ENCODE measurements around the gene ASTN2.

Gene ASTN2

GRCh38 chr9:116980582-116981120, 434.2 kb downstream of the ASTN2 start:
- Histone ChIP-seq H3K4me3 (ENCODE audit: low read depth, low read length) (no peak overlapping the region), H3K36me3 (peaks cover 6% of the 10 kb centered on the region), H3K27me3 (ENCODE audit: insufficient read depth, low read depth, severe bottlenecking) (no peaks in the 10 kb centered on the region), H3K9me3 (ENCODE audit: severe bottlenecking) (no peaks in the 10 kb centered on the region), H3K27ac (no peak overlapping the region)
- DNase-seq = no peak
- no peak for TF ChIP-seq CTCF (IDR thresholded peaks at IDR 0.05; ENCODE audit: low read depth, low read length)

DNA sequence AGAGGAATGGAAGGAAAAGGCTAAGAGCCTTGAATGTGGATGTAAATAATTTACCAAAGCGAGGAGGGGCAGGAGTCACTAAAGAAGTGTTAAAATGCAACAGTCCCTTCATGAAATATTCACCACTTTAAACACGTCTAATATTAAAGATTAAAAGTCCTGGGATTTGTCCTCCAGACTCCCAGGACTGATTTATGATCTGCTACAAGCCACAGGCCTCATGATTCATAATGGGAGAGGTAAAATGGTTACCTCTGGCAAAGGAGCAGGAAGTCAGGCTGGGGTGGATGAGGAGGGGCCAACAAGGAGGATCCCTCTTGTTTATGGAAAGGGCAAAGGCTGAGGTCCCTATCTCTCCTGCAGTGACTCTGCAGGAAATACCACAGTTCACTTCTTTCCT, 435.4 kb downstream of the ASTN2 start:
- H3K27ac ChIP-seq = no peak overlapping the region
- no peaks in the 10 kb centered on the region for H3K9me3 ChIP-seq (ENCODE audit: severe bottlenecking)
- no peak for DNase-seq
- H3K27me3 ChIP-seq (ENCODE audit: insufficient read depth, low read depth, severe bottlenecking) = no peaks in the 10 kb centered on the region
- no peak for TF ChIP-seq CTCF (IDR thresholded peaks at IDR 0.05; ENCODE audit: low read depth, low read length)
- peaks cover 15% of the 10 kb centered on the region for H3K36me3 ChIP-seq
- H3K4me3 ChIP-seq (ENCODE audit: low read depth, low read length) = no peak overlapping the region

DNA sequence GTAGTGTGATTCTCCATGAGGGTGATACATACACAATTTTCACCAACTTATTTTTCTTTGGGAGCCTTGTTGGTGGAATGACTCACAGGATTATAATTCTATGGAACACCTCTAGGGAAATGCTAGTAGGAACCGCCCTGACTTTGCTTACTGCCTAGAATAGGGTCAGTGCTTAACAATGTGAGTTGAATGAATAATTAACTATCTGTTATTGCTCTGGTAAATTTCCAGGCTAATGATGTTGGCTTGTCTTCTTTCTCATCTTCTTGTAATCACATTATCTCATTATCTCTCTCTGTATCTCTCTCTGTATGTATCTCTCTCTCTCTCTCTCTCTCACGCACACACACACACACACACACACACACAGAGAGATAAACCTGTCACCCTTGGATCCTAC, 436.7 kb downstream of the ASTN2 start:
- Histone ChIP-seq H3K27ac (no peak overlapping the region), H3K36me3 (peaks cover 25% of the 10 kb centered on the region), H3K9me3 (ENCODE audit: severe bottlenecking) (no peaks in the 10 kb centered on the region), H3K27me3 (ENCODE audit: insufficient read depth, low read depth, severe bottlenecking) (no peaks in the 10 kb centered on the region), H3K4me3 (ENCODE audit: low read depth, low read length) (no peak overlapping the region)
- no peak for TF ChIP-seq CTCF (IDR thresholded peaks at IDR 0.05; ENCODE audit: low read depth, low read length)
- no peak for DNase-seq

GRCh38 chr9:116975126-116975525, 439.7 kb downstream of the ASTN2 start:
- H3K36me3 ChIP-seq = peaks cover 33% of the 10 kb centered on the region
- TF ChIP-seq CTCF (IDR thresholded peaks at IDR 0.05; ENCODE audit: low read depth, low read length) = no peak
- H3K4me3 ChIP-seq (ENCODE audit: low read depth, low read length) = no peak overlapping the region
- H3K27me3 ChIP-seq (ENCODE audit: insufficient read depth, low read depth, severe bottlenecking) = no peaks in the 10 kb centered on the region
- H3K27ac ChIP-seq = no peak overlapping the region
- no peaks in the 10 kb centered on the region for H3K9me3 ChIP-seq (ENCODE audit: severe bottlenecking)
- no peak for DNase-seq

DNA sequence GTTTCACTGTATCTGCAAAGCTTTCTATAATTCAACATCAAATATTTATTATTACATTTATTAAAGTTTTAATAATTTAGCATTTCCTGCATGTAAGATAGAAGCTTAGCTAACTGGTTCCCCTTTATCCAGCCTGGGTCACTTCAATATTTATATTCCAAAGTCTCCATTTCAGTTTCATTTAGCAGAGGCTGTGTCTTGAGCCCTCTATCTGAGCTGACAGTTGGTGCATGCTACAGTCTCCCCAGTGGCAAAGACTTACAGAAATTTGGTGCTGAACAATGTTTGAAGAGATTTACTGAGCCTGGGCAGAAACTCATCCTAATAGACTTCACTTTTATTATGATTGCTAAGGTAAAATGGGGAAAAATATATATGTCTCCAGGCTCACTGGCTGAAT, 448.7 kb downstream of the ASTN2 start:
- Histone ChIP-seq H3K27ac (no peak overlapping the region), H3K36me3 (peaks cover 25% of the 10 kb centered on the region), H3K4me3 (ENCODE audit: low read depth, low read length) (no peak overlapping the region), H3K27me3 (ENCODE audit: insufficient read depth, low read depth, severe bottlenecking) (no peaks in the 10 kb centered on the region), H3K9me3 (ENCODE audit: severe bottlenecking) (no peaks in the 10 kb centered on the region)
- no peak for TF ChIP-seq CTCF (IDR thresholded peaks at IDR 0.05; ENCODE audit: low read depth, low read length)
- no peak for DNase-seq

DNA sequence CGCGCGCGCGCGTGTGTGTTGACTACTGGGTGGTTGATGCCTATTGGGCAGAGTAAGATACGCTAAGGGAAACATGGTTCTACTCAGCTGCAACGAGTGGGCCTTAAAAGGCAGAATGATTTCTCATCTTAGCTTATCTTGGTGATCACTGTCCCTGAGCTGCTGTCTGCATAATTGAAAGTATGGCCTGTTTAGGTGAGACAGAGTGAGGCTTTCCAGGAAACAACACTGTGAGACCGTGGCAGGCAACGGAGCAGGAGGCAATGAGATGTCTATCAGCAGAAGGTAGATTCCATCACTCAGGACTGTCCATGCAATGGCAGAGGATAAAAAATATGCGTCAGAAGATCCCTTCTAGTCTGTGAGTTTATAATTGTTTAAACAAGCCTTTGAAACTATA, 450.6 kb downstream of the ASTN2 start:
- H3K9me3 ChIP-seq (ENCODE audit: severe bottlenecking) = no peaks in the 10 kb centered on the region
- H3K36me3 ChIP-seq = peaks cover 19% of the 10 kb centered on the region
- no peak for TF ChIP-seq CTCF (IDR thresholded peaks at IDR 0.05; ENCODE audit: low read depth, low read length)
- DNase-seq = no peak
- no peak overlapping the region for H3K4me3 ChIP-seq (ENCODE audit: low read depth, low read length)
- H3K27ac ChIP-seq = no peak overlapping the region
- H3K27me3 ChIP-seq (ENCODE audit: insufficient read depth, low read depth, severe bottlenecking) = no peaks in the 10 kb centered on the region
